DMS153 (cell line): Measurements from ENCODE around the gene RAX2.

ENCODE experiments used
- DNase-seq: peaks from one replicate; lab custom pipeline; 2025; lab: John Stamatoyannopoulos, UW

RAX2 gene

GRCh38 chr19:3725640-3726310 lies 46.3 kb downstream of the RAX2 start:
- DNase-seq, result no peak

GRCh38 chr19:3725121-3725520 lies 46.9 kb downstream of the RAX2 start:
- no peak for DNase-seq

GRCh38 chr19:3723883-3724282 lies 48.1 kb downstream of the RAX2 start:
- DNase-seq, result no peak

DNA sequence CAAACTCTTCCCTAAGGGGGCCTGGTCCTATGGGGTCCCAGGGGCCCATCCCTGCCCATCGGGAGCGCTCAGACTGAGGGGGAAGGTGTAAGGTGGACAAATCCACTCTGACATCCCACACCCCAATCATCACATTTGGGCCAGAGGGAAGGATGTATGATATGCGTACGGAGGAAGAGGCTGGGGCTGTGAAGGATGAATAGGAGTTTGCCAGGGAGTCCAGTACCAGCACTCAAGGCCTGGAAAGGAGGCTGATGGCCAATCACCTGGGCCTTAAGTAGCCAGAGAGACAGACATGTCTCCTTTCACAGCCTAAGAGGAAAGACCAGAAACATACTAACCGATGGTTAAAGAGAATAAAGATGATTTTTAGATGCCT lies 48.9 kb downstream of the RAX2 start:
- DNase-seq, result no peak

DNA sequence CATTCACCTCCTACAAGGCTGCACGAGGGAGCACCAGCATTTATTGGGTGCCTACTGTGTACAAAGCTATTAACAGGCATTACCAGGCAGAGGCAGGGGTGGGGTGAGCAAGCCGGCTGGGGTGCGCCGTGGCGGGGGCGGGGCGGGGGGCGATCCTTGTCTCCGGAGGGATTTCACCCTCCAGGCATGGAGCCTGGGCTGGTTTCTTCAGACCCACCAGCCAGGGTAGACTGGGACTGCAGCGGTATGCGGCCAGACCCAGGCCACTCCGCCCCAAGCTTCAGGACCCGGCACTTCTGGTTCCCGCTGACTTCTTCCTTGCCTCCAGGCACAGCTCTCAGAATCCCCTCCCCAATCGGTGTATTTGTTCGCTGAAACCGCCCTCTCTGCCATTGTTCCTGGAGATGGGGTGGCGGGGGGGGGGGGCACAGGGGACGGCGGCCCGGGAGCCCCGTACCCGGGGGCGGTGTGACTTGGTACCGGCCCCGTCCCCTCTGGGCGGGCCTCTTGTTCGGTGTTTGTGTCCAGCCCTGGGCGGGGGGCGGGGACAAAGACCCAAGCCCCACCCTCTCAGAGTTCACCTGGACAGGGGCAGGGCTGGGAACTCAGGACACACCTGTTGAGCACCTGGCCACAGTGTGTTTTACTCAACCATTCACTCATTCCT lies 49.5 kb downstream of the RAX2 start:
- no peak for DNase-seq

GRCh38 chr19:3721887-3722442 lies 50.1 kb downstream of the RAX2 start:
- no peak for DNase-seq

- peak; percentile 94 for DNase-seq
Observed at GRCh38 chr19:3721131-3721886, 50.7 kb downstream of the RAX2 start.

DNA sequence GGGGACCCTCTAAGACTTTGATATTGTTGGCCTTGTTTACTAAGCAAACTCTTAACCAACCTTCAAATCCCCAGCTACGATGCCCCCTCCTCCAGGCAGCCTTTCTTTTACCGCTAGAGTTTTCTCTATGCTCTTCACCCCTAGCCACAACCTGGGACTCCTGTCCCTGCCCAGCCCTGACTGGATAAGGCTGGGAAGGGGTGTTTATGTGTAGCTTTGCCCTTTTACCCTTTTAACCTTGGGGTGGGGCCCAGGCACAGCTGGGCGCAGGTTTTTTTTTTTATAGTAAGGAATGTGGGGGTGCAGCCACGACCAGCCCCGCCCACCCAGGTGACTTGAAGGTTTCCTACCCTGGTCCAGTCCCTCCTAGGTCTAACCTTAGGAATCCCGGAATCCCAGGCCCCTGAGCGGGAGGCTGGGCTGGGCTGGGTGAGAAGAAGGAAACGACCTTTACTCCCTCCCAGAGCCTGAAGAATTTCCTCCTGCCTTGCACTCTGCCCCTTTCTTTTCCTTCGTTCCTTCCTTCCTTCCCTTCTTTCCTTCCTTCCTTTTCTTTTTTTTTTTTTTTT lies 51.6 kb downstream of the RAX2 start:
- DNase-seq, result no peak

DNA sequence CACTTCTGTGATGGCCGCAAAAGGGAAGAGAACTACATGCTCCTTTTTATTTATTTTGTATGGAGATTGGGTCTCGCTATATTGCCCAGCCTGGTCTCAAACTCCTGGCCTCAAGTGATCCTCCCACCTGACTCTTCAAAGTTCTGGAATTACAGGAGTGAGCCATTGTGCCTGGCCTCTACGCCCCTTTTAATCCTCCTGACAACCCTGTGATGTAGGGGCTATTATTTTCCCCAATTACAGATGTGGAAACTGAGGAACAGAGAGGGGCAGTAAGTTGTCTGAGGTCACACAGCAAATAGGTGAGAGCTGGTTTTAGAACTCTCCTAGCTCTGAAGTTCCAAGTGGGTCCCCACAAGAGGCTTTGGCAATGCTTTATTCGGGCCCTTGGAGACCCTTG lies 52.2 kb downstream of the RAX2 start:
- DNase-seq, result no peak
